ENCODE data around the gene KIF3A. TPM values are rescaled to one million over a fixed set of nuclear protein-coding genes. Genes with fewer than 3 reads are reported as not detected.
A peak's percentile ranks its signal among the peaks of the same experiment; 100 is the strongest.

The KIF3A gene
- total RNA-seq, 1 donor = 12.7 TPM

GRCh38 chr5:132778856-132779255, 41.5 kb upstream of the KIF3A start:
- Histone ChIP-seq H3K4me3 (ENCODE audit: insufficient read depth, low read length) (no peak overlapping the region), H3K27me3 (ENCODE audit: insufficient read depth, low read length) (no peaks in the 10 kb centered on the region), H3K79me2 (ENCODE audit: insufficient read depth, low read length) (peaks cover 25% of the 10 kb centered on the region), H4K20me1 (ENCODE audit: insufficient read depth, low read length) (peaks cover 16% of the 10 kb centered on the region), H3K9me3 (ENCODE audit: low read depth, low read length) (no peaks in the 10 kb centered on the region), H3K4me2 (ENCODE audit: insufficient read depth, low read length) (no peak overlapping the region), H2AFZ (ENCODE audit: low read length) (no peak overlapping the region), H3K36me3 (ENCODE audit: insufficient read depth, low read length) (no peaks in the 10 kb centered on the region), H3K27ac (ENCODE audit: low read depth, low read length) (no peak overlapping the region), H3K4me1 (ENCODE audit: insufficient read depth, low read length) (peaks cover 23% of the 10 kb centered on the region)
- no peak for DNase-seq (ENCODE audit: insufficient read length, low spot score, missing footprints)
- no peak for TF ChIP-seq CTCF (IDR thresholded peaks at IDR 0.05; ENCODE audit: extremely low read depth, low read depth, low read length)

DNA sequence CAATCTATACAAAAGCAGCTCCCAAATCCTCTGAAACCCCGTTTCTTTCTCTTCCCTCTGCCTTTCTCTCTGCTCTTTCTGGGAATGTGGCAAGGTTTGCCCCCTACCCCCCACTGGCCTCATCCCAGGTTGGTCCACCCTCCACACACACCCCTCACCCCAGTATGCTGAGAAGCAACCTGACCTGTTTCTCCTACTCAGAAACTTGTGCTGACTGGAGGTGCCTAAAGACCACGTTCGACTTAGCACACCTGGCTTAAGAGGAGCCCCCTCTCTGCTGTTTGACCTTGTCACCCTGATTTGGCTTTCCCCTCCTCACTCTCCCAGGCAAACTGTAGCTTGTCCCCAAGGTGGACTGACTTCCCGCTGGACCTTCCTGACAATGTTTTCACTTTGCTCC, 40.8 kb upstream of the KIF3A start:
- H3K27ac ChIP-seq (ENCODE audit: low read depth, low read length) = no peak overlapping the region
- H2AFZ ChIP-seq (ENCODE audit: low read length) = peak overlapping the region; percentile 84
- peaks cover 16% of the 10 kb centered on the region for H4K20me1 ChIP-seq (ENCODE audit: insufficient read depth, low read length)
- H3K4me1 ChIP-seq (ENCODE audit: insufficient read depth, low read length) = peaks cover 20% of the 10 kb centered on the region
- H3K9me3 ChIP-seq (ENCODE audit: low read depth, low read length) = no peaks in the 10 kb centered on the region
- H3K27me3 ChIP-seq (ENCODE audit: insufficient read depth, low read length) = no peaks in the 10 kb centered on the region
- H3K79me2 ChIP-seq (ENCODE audit: insufficient read depth, low read length) = peaks cover 30% of the 10 kb centered on the region
- H3K4me2 ChIP-seq (ENCODE audit: insufficient read depth, low read length) = peak overlapping the region; percentile 80
- H3K36me3 ChIP-seq (ENCODE audit: insufficient read depth, low read length) = no peaks in the 10 kb centered on the region
- peak overlapping the region; percentile 79 for H3K4me3 ChIP-seq (ENCODE audit: insufficient read depth, low read length)
- TF ChIP-seq CTCF (IDR thresholded peaks at IDR 0.05; ENCODE audit: extremely low read depth, low read depth, low read length) = no peak
- no peak for DNase-seq (ENCODE audit: insufficient read length, low spot score, missing footprints)

- peak; percentile 97 for DNase-seq (ENCODE audit: insufficient read length, low spot score, missing footprints)
- no peaks in the 10 kb centered on the region for H3K36me3 ChIP-seq (ENCODE audit: insufficient read depth, low read length)
- H4K20me1 ChIP-seq (ENCODE audit: insufficient read depth, low read length) = peaks cover 19% of the 10 kb centered on the region
- peaks cover 37% of the 10 kb centered on the region for H3K79me2 ChIP-seq (ENCODE audit: insufficient read depth, low read length)
- H3K9me3 ChIP-seq (ENCODE audit: low read depth, low read length) = no peaks in the 10 kb centered on the region
- peak within 1 kb of the TSS; percentile 79 for H3K4me3 ChIP-seq (ENCODE audit: insufficient read depth, low read length)
- peak within 1 kb of the TSS; percentile 84 for H2AFZ ChIP-seq (ENCODE audit: low read length)
- no peak for TF ChIP-seq CTCF (IDR thresholded peaks at IDR 0.05; ENCODE audit: extremely low read depth, low read depth, low read length)
- H3K4me2 ChIP-seq (ENCODE audit: insufficient read depth, low read length) = peak within 1 kb of the TSS; percentile 85
- no peak within 1 kb of the TSS for H3K27ac ChIP-seq (ENCODE audit: low read depth, low read length)
- peaks cover 16% of the 10 kb centered on the region for H3K4me1 ChIP-seq (ENCODE audit: insufficient read depth, low read length)
- no peaks in the 10 kb centered on the region for H3K27me3 ChIP-seq (ENCODE audit: insufficient read depth, low read length)
Observed at GRCh38 chr5:132777209-132778069, 40.1 kb upstream of the KIF3A start, which contains the start of gene SEPTIN8. Gene SEPTIN8 (minus strand): TSS chr5:132777239. CDS start chr5:132777137, 102 bp downstream.

DNA sequence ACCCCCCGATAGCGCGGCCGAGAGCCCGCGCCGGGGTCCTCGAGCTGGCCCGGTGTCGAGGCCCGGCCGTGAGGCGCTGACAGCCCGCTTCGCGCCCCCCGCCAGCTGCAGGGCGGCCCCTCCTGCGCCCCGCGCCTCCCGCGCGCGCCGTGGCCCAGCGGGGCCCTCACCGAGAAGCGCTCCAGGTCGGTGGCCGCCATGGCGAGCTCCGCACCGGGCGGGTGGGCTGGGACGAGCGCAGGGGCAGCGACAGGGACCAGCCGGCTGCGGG, 39.5 kb upstream of the KIF3A start:
- Histone ChIP-seq H3K4me2 (ENCODE audit: insufficient read depth, low read length) (peak overlapping the region; percentile 85), H3K27ac (ENCODE audit: low read depth, low read length) (no peak overlapping the region), H2AFZ (ENCODE audit: low read length) (no peak overlapping the region), H3K36me3 (ENCODE audit: insufficient read depth, low read length) (no peaks in the 10 kb centered on the region), H3K27me3 (ENCODE audit: insufficient read depth, low read length) (no peaks in the 10 kb centered on the region), H3K4me1 (ENCODE audit: insufficient read depth, low read length) (peaks cover 14% of the 10 kb centered on the region), H3K4me3 (ENCODE audit: insufficient read depth, low read length) (peak overlapping the region; percentile 79), H4K20me1 (ENCODE audit: insufficient read depth, low read length) (peaks cover 24% of the 10 kb centered on the region), H3K9me3 (ENCODE audit: low read depth, low read length) (no peaks in the 10 kb centered on the region), H3K79me2 (ENCODE audit: insufficient read depth, low read length) (peaks cover 43% of the 10 kb centered on the region)
- no peak for DNase-seq (ENCODE audit: insufficient read length, low spot score, missing footprints)
- no peak for TF ChIP-seq CTCF (IDR thresholded peaks at IDR 0.05; ENCODE audit: extremely low read depth, low read depth, low read length)

Data from osteoblast (primary cell).